ENCODE measurements around the gene ARHGAP26. TPM values are rescaled to one million over a fixed set of nuclear protein-coding genes. Genes with fewer than 3 reads are reported as not detected.
A peak's percentile ranks its signal among the peaks of the same experiment; 100 is the strongest.

Gene ARHGAP26
- total RNA-seq, 1 experiment from 2014 or later = 34.5 TPM

GRCh38 chr5:142820447-142820846 lies 50.3 kb downstream of the ARHGAP26 start:
- H2AFZ ChIP-seq (ENCODE audit: low read depth, low read length, poor library complexity, severe bottlenecking) = no peak overlapping the region
- no peaks in the 10 kb centered on the region for H3K9me2 ChIP-seq (ENCODE audit: insufficient read depth)
- H3K27ac ChIP-seq (ENCODE audit: low read depth, low read length) = peak overlapping the region; percentile 89
- intact Hi-C loops (cut with micrococcal nuclease) = no loop called here
- no peaks in the 10 kb centered on the region for H3K36me3 ChIP-seq (ENCODE audit: control insufficient read depth in 1 of 2, insufficient read depth in 2 of 2, low read length in 2 of 2)
- H3K4me1 ChIP-seq (ENCODE audit: control insufficient read depth in 1 of 2, insufficient read depth in 2 of 2, low read length in 2 of 2) = peaks cover 93 to 100% of the 10 kb centered on the region in 2 experiments
- CTCF ChIA-PET = interaction anchor here (1.5 to 1.8 kb wide), 4 partner anchors 46 to 107 kb away, joined by 4 to 7 read pairs (median 4); no protein-coding TSS in a partner anchor
- TF ChIP-seq EZH2 (IDR thresholded peaks at IDR 0.05) (no peak), YY1 (IDR thresholded peaks at IDR 0.05; ENCODE audit: extremely low read depth, insufficient replicate concordance, low read depth, low read length) (no peak), CBX3 (IDR thresholded peaks at IDR 0.05; ENCODE audit: low read depth) (no peak), SP1 (IDR thresholded peaks at IDR 0.05; ENCODE audit: low read depth) (no peak), ELF1 (IDR thresholded peaks at IDR 0.05; ENCODE audit: borderline replicate concordance, low read depth) (no peak), SRF (IDR thresholded peaks at IDR 0.05; ENCODE audit: low read depth) (no peak), ZNF274 (IDR thresholded peaks at IDR 0.05; ENCODE audit: low read depth, low read length) (no peak), REST (IDR thresholded peaks at IDR 0.05; ENCODE audit: low read depth) (no peak), SIN3A (IDR thresholded peaks at IDR 0.05; ENCODE audit: low read depth) (no peak), ZFX (IDR thresholded peaks at IDR 0.05) (no peak), FOSL1 (IDR thresholded peaks at IDR 0.05; ENCODE audit: low read depth) (no peak), MAX (IDR thresholded peaks at IDR 0.05) (no peak), ATF3 (IDR thresholded peaks at IDR 0.05) (no peak), EZH2phosphoT487 (IDR thresholded peaks at IDR 0.05; ENCODE audit: borderline replicate concordance) (no peak), RAD21 (IDR thresholded peaks at IDR 0.05; ENCODE audit: low read depth) (no peak), CTCF (IDR thresholded peaks at IDR 0.05 in 2 of 3, conservative IDR thresholded peaks at IDR 0.05 in 1 of 3; ENCODE audit: borderline replicate concordance in 1 of 3, insufficient read depth in 1 of 3, low read depth in 2 of 3, low read length in 2 of 3) (no peak), POLR2AphosphoS5 (IDR thresholded peaks at IDR 0.05; ENCODE audit: low read depth, low read length) (no peak), POLR2A (IDR thresholded peaks at IDR 0.05; ENCODE audit: borderline replicate concordance, extremely low read depth, insufficient read depth, insufficient read length) (no peak), EGR1 (IDR thresholded peaks at IDR 0.05; ENCODE audit: low read depth) (no peak)
- no peak for ATAC-seq
- peak overlapping the region; percentile 31; the same call in 1 of the 2 replicates for H3K9ac ChIP-seq (ENCODE audit: low read length)
- POLR2A ChIA-PET = interaction anchor here (1.0 kb wide), 1 partner anchor 15 kb away, joined by 3 read pairs; no protein-coding TSS in a partner anchor
- no peaks in the 10 kb centered on the region for H4K20me1 ChIP-seq (ENCODE audit: insufficient read depth)
- H3K9me3 ChIP-seq (ENCODE audit: control insufficient read depth in 1 of 2, insufficient read depth in 1 of 2, low read depth in 1 of 2, low read length in 2 of 2) = no peaks in the 10 kb centered on the region
- H3K79me2 ChIP-seq (ENCODE audit: insufficient read depth, low read length) = peaks cover 30% of the 10 kb centered on the region
- H3K27me3 ChIP-seq (ENCODE audit: insufficient read depth, low read length) = no peaks in the 10 kb centered on the region
- BruUV-seq (replicated peaks) = no TSS peak
- RAD21 ChIA-PET (ENCODE audit: low non-redundant PET in 1 of 2, low total read pairs in 2 of 2, uncharacterized antibody in 2 of 2, unreplicated experiment in 2 of 2) = interaction anchor here in 1 of 2 experiments (0.7 kb wide), 1 partner anchor 72 kb away, joined by 5 read pairs; no protein-coding TSS in a partner anchor
- DNase-seq (ENCODE audit: low read depth, low spot score) = no peak
- peak overlapping the region in 1 of 2 experiments; percentile 34; a peak in 2 of 4 replicates for H3K4me3 ChIP-seq (replicated peaks in 1 of 2; ENCODE audit: low read depth in 1 of 2, low read length in 2 of 2)
- peak overlapping the region; percentile 84 for H3K4me2 ChIP-seq (ENCODE audit: low read length)
